Measurements from ENCODE around the gene MBOAT2. TPM values are rescaled to one million over a fixed set of nuclear protein-coding genes. Genes with fewer than 3 reads are reported as not detected.

MBOAT2 gene
- total RNA-seq, 1 experiment from 2014 or later: 34.8 TPM

DNA sequence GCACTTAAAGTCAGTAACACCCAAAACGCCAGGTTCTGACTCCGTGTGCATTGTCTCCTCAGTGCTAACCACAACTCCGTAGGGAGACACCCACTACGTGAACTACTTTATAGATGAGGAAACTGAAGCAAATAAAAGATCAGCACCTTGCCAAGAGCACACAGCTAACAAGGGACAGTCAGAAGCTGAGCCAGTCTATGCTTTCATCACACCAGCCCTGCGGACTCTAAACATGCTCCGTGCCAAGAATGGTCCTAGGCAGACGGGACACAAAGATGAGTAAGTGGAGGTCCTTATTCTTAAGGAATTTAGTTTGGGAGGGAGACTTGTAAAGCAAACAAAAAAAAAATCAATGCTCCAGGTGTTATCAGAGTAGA lies 9.6 kb downstream of the MBOAT2 start:
- TF ChIP-seq, protein P1, sequence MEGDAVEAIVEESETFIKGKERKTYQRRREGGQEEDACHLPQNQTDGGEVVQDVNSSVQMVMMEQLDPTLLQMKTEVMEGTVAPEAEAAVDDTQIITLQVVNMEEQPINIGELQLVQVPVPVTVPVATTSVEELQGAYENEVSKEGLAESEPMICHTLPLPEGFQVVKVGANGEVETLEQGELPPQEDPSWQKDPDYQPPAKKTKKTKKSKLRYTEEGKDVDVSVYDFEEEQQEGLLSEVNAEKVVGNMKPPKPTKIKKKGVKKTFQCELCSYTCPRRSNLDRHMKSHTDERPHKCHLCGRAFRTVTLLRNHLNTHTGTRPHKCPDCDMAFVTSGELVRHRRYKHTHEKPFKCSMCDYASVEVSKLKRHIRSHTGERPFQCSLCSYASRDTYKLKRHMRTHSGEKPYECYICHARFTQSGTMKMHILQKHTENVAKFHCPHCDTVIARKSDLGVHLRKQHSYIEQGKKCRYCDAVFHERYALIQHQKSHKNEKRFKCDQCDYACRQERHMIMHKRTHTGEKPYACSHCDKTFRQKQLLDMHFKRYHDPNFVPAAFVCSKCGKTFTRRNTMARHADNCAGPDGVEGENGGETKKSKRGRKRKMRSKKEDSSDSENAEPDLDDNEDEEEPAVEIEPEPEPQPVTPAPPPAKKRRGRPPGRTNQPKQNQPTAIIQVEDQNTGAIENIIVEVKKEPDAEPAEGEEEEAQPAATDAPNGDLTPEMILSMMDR (IDR thresholded peaks at IDR 0.05): no peak
- TF ChIP-seq, protein P2, sequence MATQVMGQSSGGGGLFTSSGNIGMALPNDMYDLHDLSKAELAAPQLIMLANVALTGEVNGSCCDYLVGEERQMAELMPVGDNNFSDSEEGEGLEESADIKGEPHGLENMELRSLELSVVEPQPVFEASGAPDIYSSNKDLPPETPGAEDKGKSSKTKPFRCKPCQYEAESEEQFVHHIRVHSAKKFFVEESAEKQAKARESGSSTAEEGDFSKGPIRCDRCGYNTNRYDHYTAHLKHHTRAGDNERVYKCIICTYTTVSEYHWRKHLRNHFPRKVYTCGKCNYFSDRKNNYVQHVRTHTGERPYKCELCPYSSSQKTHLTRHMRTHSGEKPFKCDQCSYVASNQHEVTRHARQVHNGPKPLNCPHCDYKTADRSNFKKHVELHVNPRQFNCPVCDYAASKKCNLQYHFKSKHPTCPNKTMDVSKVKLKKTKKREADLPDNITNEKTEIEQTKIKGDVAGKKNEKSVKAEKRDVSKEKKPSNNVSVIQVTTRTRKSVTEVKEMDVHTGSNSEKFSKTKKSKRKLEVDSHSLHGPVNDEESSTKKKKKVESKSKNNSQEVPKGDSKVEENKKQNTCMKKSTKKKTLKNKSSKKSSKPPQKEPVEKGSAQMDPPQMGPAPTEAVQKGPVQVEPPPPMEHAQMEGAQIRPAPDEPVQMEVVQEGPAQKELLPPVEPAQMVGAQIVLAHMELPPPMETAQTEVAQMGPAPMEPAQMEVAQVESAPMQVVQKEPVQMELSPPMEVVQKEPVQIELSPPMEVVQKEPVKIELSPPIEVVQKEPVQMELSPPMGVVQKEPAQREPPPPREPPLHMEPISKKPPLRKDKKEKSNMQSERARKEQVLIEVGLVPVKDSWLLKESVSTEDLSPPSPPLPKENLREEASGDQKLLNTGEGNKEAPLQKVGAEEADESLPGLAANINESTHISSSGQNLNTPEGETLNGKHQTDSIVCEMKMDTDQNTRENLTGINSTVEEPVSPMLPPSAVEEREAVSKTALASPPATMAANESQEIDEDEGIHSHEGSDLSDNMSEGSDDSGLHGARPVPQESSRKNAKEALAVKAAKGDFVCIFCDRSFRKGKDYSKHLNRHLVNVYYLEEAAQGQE (IDR thresholded peaks at IDR 0.05; ENCODE audit: insufficient read depth in 1 of 2, low read depth in 2 of 2, low read length in 1 of 2): no peak
- TF ChIP-seq SIN3A (IDR thresholded peaks at IDR 0.05; ENCODE audit: borderline replicate concordance, insufficient read depth, low read depth, low read length) (no peak), POLR2AphosphoS5 (IDR thresholded peaks at IDR 0.05; ENCODE audit: low read depth, low read length) (no peak), TCF7L2 (IDR thresholded peaks at IDR 0.05; ENCODE audit: low read depth, low read length) (no peak)
- no TSS peak for BruUV-seq (replicated peaks)
- in situ Hi-C loops (cut with HindIII; ENCODE audit: low pct_unique_long_range_greater_than_20kb, low sequenced_read_pairs) (no loop called here), intact Hi-C loops (cut with micrococcal nuclease; ENCODE audit: unreplicated experiment) (loop anchor here (5.0 kb wide), 1 partner anchor 122 kb away; no protein-coding TSS in a partner anchor)
- Histone ChIP-seq H3K36me3 (ENCODE audit: control insufficient read depth, insufficient read depth, low read length) (no peaks in the 10 kb centered on the region; the same call in 1 of the 2 replicates), H3K27ac (ENCODE audit: low read length) (no peak overlapping the region), H3K27me3 (ENCODE audit: control insufficient read depth, insufficient read depth, low read length) (no peaks in the 10 kb centered on the region), H3K9me3 (ENCODE audit: control insufficient read depth, insufficient read depth, low read depth, low read length) (no peaks in the 10 kb centered on the region), H3K4me3 (ENCODE audit: low read depth in 2 of 2, low read length in 2 of 2) (no peak overlapping the region), H3K4me1 (ENCODE audit: control insufficient read depth, insufficient read depth, low read length) (peaks cover 17% of the 10 kb centered on the region)
- DNase-seq (ENCODE audit: low read depth, low spot score): no peak
- CTCF ChIA-PET: no interaction called here
- ATAC-seq: peak; percentile 57; the same call in 1 of the 2 replicates
- POLR2A ChIA-PET: interaction anchor here (0.5 kb wide), 1 partner anchor 315 kb away, joined by 6 read pairs; no protein-coding TSS in a partner anchor

DNA sequence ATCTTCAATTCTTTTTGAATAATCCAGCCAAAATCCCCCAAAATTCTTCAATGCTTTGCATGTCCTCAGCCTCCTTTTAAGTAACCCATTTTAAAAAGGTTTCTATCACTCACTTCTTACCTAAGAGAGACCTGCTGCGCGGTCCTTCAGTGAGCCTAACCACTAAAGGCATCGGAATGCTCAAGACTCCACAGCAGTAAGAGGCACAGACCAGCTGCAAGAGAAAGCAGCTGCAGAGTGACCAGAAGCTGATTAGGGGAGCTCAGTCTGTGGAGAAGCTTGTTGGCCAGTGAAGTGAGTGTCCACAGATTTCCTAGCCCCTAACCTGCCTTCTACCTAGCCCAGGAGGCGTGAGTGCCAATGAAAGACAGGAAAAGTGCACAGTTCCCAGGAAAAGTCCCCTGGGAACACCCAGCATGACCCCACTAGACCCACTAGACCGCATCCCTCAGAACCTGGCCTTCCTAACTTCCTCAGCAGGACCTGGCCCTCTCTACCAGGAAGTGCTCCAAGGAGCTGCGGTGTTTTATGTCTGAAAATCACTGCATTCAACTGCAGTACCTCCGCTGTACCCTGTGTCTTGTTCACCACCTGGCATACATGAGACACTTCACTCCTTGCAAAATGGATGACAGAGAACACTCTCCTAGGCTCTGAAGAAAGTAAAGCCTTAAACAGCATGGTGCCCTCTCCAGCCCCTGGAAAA lies 10.1 kb downstream of the MBOAT2 start:
- Histone ChIP-seq H3K4me1 (ENCODE audit: control insufficient read depth, insufficient read depth, low read length) (peaks cover 17% of the 10 kb centered on the region), H3K27ac (ENCODE audit: low read length) (no peak overlapping the region), H3K36me3 (ENCODE audit: control insufficient read depth, insufficient read depth, low read length) (no peaks in the 10 kb centered on the region; the same call in 1 of the 2 replicates), H3K4me3 (ENCODE audit: low read depth in 2 of 2, low read length in 2 of 2) (no peak overlapping the region), H3K9me3 (ENCODE audit: control insufficient read depth, insufficient read depth, low read depth, low read length) (no peaks in the 10 kb centered on the region), H3K27me3 (ENCODE audit: control insufficient read depth, insufficient read depth, low read length) (no peaks in the 10 kb centered on the region)
- TF ChIP-seq, protein P1 (IDR thresholded peaks at IDR 0.05): no peak
- no peak for TF ChIP-seq TCF7L2 (IDR thresholded peaks at IDR 0.05; ENCODE audit: low read depth, low read length)
- no peak for TF ChIP-seq SIN3A (IDR thresholded peaks at IDR 0.05; ENCODE audit: borderline replicate concordance, insufficient read depth, low read depth, low read length)
- TF ChIP-seq, protein P2 (IDR thresholded peaks at IDR 0.05; ENCODE audit: insufficient read depth in 1 of 2, low read depth in 2 of 2, low read length in 1 of 2): no peak
- no peak for TF ChIP-seq POLR2AphosphoS5 (IDR thresholded peaks at IDR 0.05; ENCODE audit: low read depth, low read length)
- BruUV-seq (replicated peaks): no TSS peak
- in situ Hi-C loops (cut with HindIII; ENCODE audit: low pct_unique_long_range_greater_than_20kb, low sequenced_read_pairs): no loop called here
- ATAC-seq: peak; percentile 61
- intact Hi-C loops (cut with micrococcal nuclease; ENCODE audit: unreplicated experiment): loop anchor here (5.0 kb wide), 1 partner anchor 121 kb away; no protein-coding TSS in a partner anchor
- DNase-seq (ENCODE audit: low read depth, low spot score): no peak
- CTCF ChIA-PET: no interaction called here
- POLR2A ChIA-PET: interaction anchor here (0.5 kb wide), 1 partner anchor 315 kb away, joined by 6 read pairs; no protein-coding TSS in a partner anchor

All from Panc1 (cell line).